Prostate gland (tissue), 2 donors: Measurements from ENCODE around the gene C2orf80.

Experiments used
- CTCF ChIP-seq, 4 experiments: fragments of 200-600 bp in 2 of 4; fragments of 450-650 bp in 2 of 4; sonication (generic) in 2 of 4; IDR thresholded peaks; 1 replicate in 3 of 4; 2 replicates in 1 of 4; pipeline ENCODE4 v1.5.1; 2016 to 2019; ENCODE audit warnings: antibody characterized with exemption in 4 of 4, mild to moderate bottlenecking in 2 of 4, moderate library complexity in 2 of 4
- POLR2A ChIP-seq: fragments of 450-650 bp; IDR thresholded peaks from one replicate; pipeline ENCODE4 v1.6.1; 2016; ENCODE audit warnings: antibody characterized with exemption, mild to moderate bottlenecking

DNA sequence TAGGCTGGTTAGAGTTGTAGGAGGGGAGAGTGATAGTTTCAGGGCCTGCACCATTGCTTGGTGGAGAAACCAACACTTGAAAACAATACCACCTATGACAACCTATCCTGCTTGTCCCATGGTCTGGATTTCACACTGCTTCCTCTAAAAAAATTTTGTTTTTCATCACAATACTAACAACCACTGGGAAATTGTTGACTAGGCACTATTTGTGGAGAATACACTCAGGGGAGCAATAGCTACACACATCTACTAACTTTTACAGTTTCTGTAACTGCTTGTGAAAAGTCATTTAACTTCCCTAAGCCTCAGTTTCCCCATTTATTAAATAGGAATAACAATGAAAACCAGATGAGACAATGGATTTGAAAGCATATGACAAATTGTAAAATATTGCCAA, 39.7 kb downstream of the C2orf80 start:
- no peak for TF ChIP-seq CTCF (IDR thresholded peaks at IDR 0.05)
- no peak for TF ChIP-seq POLR2A
